WTC11 (cell line): Measurements from ENCODE around the gene AXL. TPM values are rescaled to one million over a fixed set of nuclear protein-coding genes. Genes with fewer than 3 reads are reported as not detected.

Experiments
- ATAC-seq: fragments of 200-7000 bp; cut with Tn5 transposase; 2 replicates; pipeline ENCODE4 v1.10.0; 2021; ENCODE audit warnings: mild to moderate bottlenecking, moderate library complexity
- CTCF ChIA-PET: fragments of 300-600 bp; sonication (Branson Sonifier 250); formaldehyde crosslinking; loops from one replicate; lab custom pipeline; 2021; ENCODE audit warnings: antibody characterized with exemption; lab: Charles Lee
- POLR2A ChIA-PET: fragments of 350-600 bp; sonication (Branson Sonifier 250); formaldehyde crosslinking; loops from one replicate; lab custom pipeline; 2021; ENCODE audit warnings: antibody characterized with exemption; lab: Charles Lee
- DNase-seq: peaks from one replicate; pipeline ENCODE4 v3.0.0; 2021; ENCODE audit warnings: low spot score
- H3K27ac Mint-ChIP-seq: 2 replicates; pipeline ENCODE4 v1.8.0; 2021; ENCODE audit warnings: mixed read lengths
- H3K27me3 Mint-ChIP-seq: 2 replicates; pipeline ENCODE4 v1.8.0; 2021; ENCODE audit warnings: low read depth, mild to moderate bottlenecking, moderate library complexity, mixed read lengths
- H3K36me3 Mint-ChIP-seq: 2 replicates; pipeline ENCODE4 v1.8.0; 2021; ENCODE audit warnings: mixed read lengths
- H3K4me1 Mint-ChIP-seq: 2 replicates; pipeline ENCODE4 v1.8.0; 2022; ENCODE audit warnings: mixed read lengths
- H3K4me3 Mint-ChIP-seq: 2 replicates; pipeline ENCODE4 v1.8.0; 2021; ENCODE audit warnings: mild to moderate bottlenecking, moderate library complexity, mixed read lengths
- H3K9me3 Mint-ChIP-seq: 2 replicates; pipeline ENCODE4 v1.8.0; 2021; ENCODE audit warnings: mixed read lengths
- AFF4 ChIP-seq: sonication (generic); formaldehyde crosslinking; IDR thresholded peaks from 2 replicates; pipeline ENCODE4 v1.8.1; 2023; ENCODE audit warnings: mild to moderate bottlenecking, missing genetic modification reagents, borderline replicate concordance
- E2F1 ChIP-seq: sonication (generic); formaldehyde crosslinking; IDR thresholded peaks from 2 replicates; pipeline ENCODE4 v1.8.0; 2022; ENCODE audit warnings: mild to moderate bottlenecking, missing genetic modification reagents
- FOXK1 ChIP-seq: sonication (generic); formaldehyde crosslinking; IDR thresholded peaks from 2 replicates; pipeline ENCODE4 v1.8.0; 2022; ENCODE audit warnings: mild to moderate bottlenecking, moderate library complexity, missing genetic modification reagents
- FOXP4 ChIP-seq: sonication (generic); formaldehyde crosslinking; IDR thresholded peaks from 2 replicates; pipeline ENCODE4 v1.8.0; 2022; ENCODE audit warnings: mild to moderate bottlenecking, missing genetic modification reagents
- IRF2 ChIP-seq: sonication (generic); formaldehyde crosslinking; IDR thresholded peaks from 2 replicates; pipeline ENCODE4 v1.8.0; 2022; ENCODE audit warnings: low read depth, missing genetic modification reagents, borderline replicate concordance
- JUN ChIP-seq: sonication (generic); formaldehyde crosslinking; IDR thresholded peaks from 2 replicates; pipeline ENCODE4 v1.8.0; 2023; ENCODE audit warnings: mild to moderate bottlenecking, missing genetic modification reagents
- KAT7 ChIP-seq: sonication (generic); formaldehyde crosslinking; IDR thresholded peaks from 2 replicates; pipeline ENCODE4 v1.8.1; 2023; ENCODE audit warnings: missing genetic modification reagents, mild to moderate bottlenecking, borderline replicate concordance
- MAX ChIP-seq: sonication (generic); formaldehyde crosslinking; IDR thresholded peaks from 2 replicates; pipeline ENCODE4 v1.8.0; 2022; ENCODE audit warnings: mild to moderate bottlenecking, missing genetic modification reagents
- MYBL2 ChIP-seq: sonication (generic); formaldehyde crosslinking; IDR thresholded peaks from 2 replicates; pipeline ENCODE4 v1.8.1; 2023; ENCODE audit warnings: mild to moderate bottlenecking, moderate library complexity, missing genetic modification reagents
- NFATC4 ChIP-seq: fragments of 250-450 bp; sonication (Bioruptor Pico); IDR thresholded peaks from 2 replicates; pipeline ENCODE4 v1.9.0; 2021; ENCODE audit warnings: mild to moderate bottlenecking
- NFYB ChIP-seq: sonication (generic); formaldehyde crosslinking; conservative IDR thresholded peaks from 2 replicates; pipeline ENCODE4 v1.8.0; 2022; ENCODE audit warnings: low read depth, missing genetic modification reagents
- NR1H2 ChIP-seq: sonication (generic); formaldehyde crosslinking; IDR thresholded peaks from 2 replicates; pipeline ENCODE4 v1.9.0; 2021; ENCODE audit warnings: mild to moderate bottlenecking, moderate library complexity, missing genetic modification reagents
- NR2C2 ChIP-seq: sonication (generic); formaldehyde crosslinking; IDR thresholded peaks from 2 replicates; pipeline ENCODE4 v1.8.0; 2022; ENCODE audit warnings: mild to moderate bottlenecking, missing genetic modification reagents
- USF2 ChIP-seq: sonication (generic); formaldehyde crosslinking; IDR thresholded peaks from 2 replicates; pipeline ENCODE4 v1.8.1; 2023; ENCODE audit warnings: mild to moderate bottlenecking, missing genetic modification reagents, moderate library complexity
- ZBTB21 ChIP-seq: sonication (generic); formaldehyde crosslinking; IDR thresholded peaks from 2 replicates; pipeline ENCODE4 v1.8.1; 2023; ENCODE audit warnings: mild to moderate bottlenecking, missing genetic modification reagents, borderline replicate concordance
- total RNA-seq: library from RNA; stranded (reverse); gene quantifications from 3 replicates; pipeline ENCODE4 v1.2.3, GENCODE V29; 2021

The AXL gene
- total RNA-seq, 1 experiment from 2014 or later = 25.0 TPM

- no peak for TF ChIP-seq AFF4 (CRISPR knock-in tag)
- TF ChIP-seq, all 79 proteins: peak for 0
Measured at GRCh38 chr19:41297628-41298347, 78.8 kb downstream of the AXL start (continued).

- H3K9me3 Mint-ChIP-seq = no peaks in the 10 kb centered on the region
- no peak for ATAC-seq
Measured at GRCh38 chr19:41298348-41298964, 79.4 kb downstream of the AXL start.

More at GRCh38 chr19:41298348-41298964, 79.4 kb downstream of the AXL start:
- Mint-ChIP-seq H3K27ac (peak overlapping the region; percentile 78), H3K4me3 (no peak overlapping the region), H3K36me3 (peaks cover 94% of the 10 kb centered on the region), H3K4me1 (no peaks in the 10 kb centered on the region), H3K27me3 (no peaks in the 10 kb centered on the region)
- ChIA-PET CTCF (interaction anchor here (1.4 to 1.9 kb wide), 2 partner anchors 10 to 35 kb away, joined by 4 to 7 read pairs; no protein-coding TSS in a partner anchor), POLR2A (no interaction called here)
- no peak for DNase-seq
- TF ChIP-seq KAT7 (no peak), NFATC4 (CRISPR knock-in tag) (no peak), MAX (CRISPR knock-in tag) (no peak), FOXK1 (CRISPR knock-in tag) (no peak), USF2 (no peak), NR2C2 (CRISPR knock-in tag) (no peak), IRF2 (CRISPR knock-in tag) (no peak), AFF4 (CRISPR knock-in tag) (no peak), NFYB (CRISPR knock-in tag) (no peak), FOXP4 (no peak), ZBTB21 (CRISPR knock-in tag) (no peak), E2F1 (CRISPR knock-in tag) (no peak), MYBL2 (no peak), JUN (CRISPR knock-in tag) (no peak), NR1H2 (CRISPR knock-in tag) (no peak)
